CD4-positive, alpha-beta memory T cell (primary cell): ENCODE results near the gene COBL. TPM values are rescaled to one million over a fixed set of nuclear protein-coding genes. Genes with fewer than 3 reads are reported as not detected.

ENCODE experiments used
- CTCF ChIA-PET: fragments of 350-600 bp; sonication (Branson Sonifier 250); formaldehyde crosslinking; loops from one replicate; lab custom pipeline; 2021; ENCODE audit warnings: inconsistent platforms; ENCODE audit not compliant: partially characterized antibody; lab: Charles Lee
- POLR2A ChIA-PET: fragments of 350-600 bp; sonication (Branson Sonifier 250); formaldehyde crosslinking; loops from one replicate; lab custom pipeline; 2021; ENCODE audit not compliant: partially characterized antibody; lab: Charles Lee
- DNase-seq, 5 donors: peaks; one replicate each; pipeline versions ENCODE4 v3.0.0 to v3.0.0-alpha.2; 2020 to 2022; ENCODE audit warnings: mixed read lengths in 1 of 5
- H3K27ac ChIP-seq: one replicate; pipeline ENCODE4 v1.7.0; 2013; ENCODE audit warnings: low read depth, low read length
- H3K27me3 ChIP-seq: 2 replicates; pipeline ENCODE4 v1.7.0; 2013; ENCODE audit warnings: mild to moderate bottlenecking, low read length, moderate library complexity; ENCODE audit not compliant: insufficient read depth
- H3K36me3 ChIP-seq: 2 replicates; pipeline ENCODE4 v1.7.0; 2013; ENCODE audit warnings: mild to moderate bottlenecking, low read length, moderate library complexity; ENCODE audit not compliant: insufficient read depth
- H3K4me1 ChIP-seq: 2 replicates; pipeline ENCODE4 v1.7.0; 2013; ENCODE audit warnings: mild to moderate bottlenecking, low read length, moderate library complexity; ENCODE audit not compliant: insufficient read depth
- H3K4me3 ChIP-seq, 2 donors: one replicate each; pipeline ENCODE4 v1.7.0; 2013; ENCODE audit warnings: low read length in 2 of 2, mild to moderate bottlenecking in 1 of 2
- H3K9me3 ChIP-seq, 2 donors: one replicate each; pipeline ENCODE4 v1.7.0; 2013; ENCODE audit warnings: low read length in 2 of 2, control low read depth in 1 of 2; ENCODE audit not compliant: control insufficient read depth in 1 of 2
- H3K27ac Mint-ChIP-seq, 7 donors: one replicate each; pipeline ENCODE4 v1.8.0; 2020 to 2021; ENCODE audit warnings: mixed read lengths in 7 of 7, mild to moderate bottlenecking in 6 of 7, inconsistent platforms in 3 of 7, moderate library complexity in 3 of 7
- H3K27me3 Mint-ChIP-seq, 2 donors: one replicate each; pipeline ENCODE4 v1.8.0; 2020 to 2021; ENCODE audit warnings: mixed read lengths in 2 of 2
- H3K36me3 Mint-ChIP-seq, 2 donors: one replicate each; pipeline ENCODE4 v1.8.0; 2020 to 2021; ENCODE audit warnings: mixed read lengths in 2 of 2, inconsistent platforms in 1 of 2, mild to moderate bottlenecking in 1 of 2
- H3K4me1 Mint-ChIP-seq, 4 donors: one replicate each; pipeline ENCODE4 v1.8.0; 2020 to 2021; ENCODE audit warnings: mixed read lengths in 4 of 4, mild to moderate bottlenecking in 1 of 4
- H3K4me3 Mint-ChIP-seq, 8 donors: one replicate each; pipeline ENCODE4 v1.8.0; 2020 to 2021; ENCODE audit warnings: mixed read lengths in 8 of 8, mild to moderate bottlenecking in 7 of 8, moderate library complexity in 6 of 8, inconsistent platforms in 3 of 8
- H3K9me3 Mint-ChIP-seq, 8 donors: one replicate each; pipeline ENCODE4 v1.8.0; 2020 to 2021; ENCODE audit warnings: mixed read lengths in 8 of 8, mild to moderate bottlenecking in 5 of 8, inconsistent platforms in 3 of 8, moderate library complexity in 1 of 8
- intact Hi-C: fragments of 100-400 bp; cut with micrococcal nuclease; formaldehyde crosslinking; loops from one replicate; pipeline ENCODE4 v1.15.1; 2023
- polyA plus RNA-seq, 2 donors: library from polyadenylated mRNA; unstranded; fragments of 300-500 nt; fragmentation: Illumina TruSeq; gene quantifications; one replicate each; pipeline ENCODE4 v1.2.3, GENCODE V29; 2021
- total RNA-seq, 2 experiments: library from RNA; stranded (reverse); gene quantifications; one replicate each; pipeline ENCODE4 v1.2.3, GENCODE V29; 2021

The COBL gene
- total and polyA plus RNA-seq, 4 experiments from 2014 or later = not detected

- Mint-ChIP-seq H3K27me3 (peaks cover 0 to 1% of the 10 kb centered on the region in 2 donors), H3K9me3 (no peaks in the 10 kb centered on the region), H3K36me3 (no peaks in the 10 kb centered on the region), H3K4me3 (no peak overlapping the region), H3K4me1 (no peaks in the 10 kb centered on the region), H3K27ac (no peak overlapping the region)
- H3K27ac ChIP-seq = no peak overlapping the region
- DNase-seq = no peak
- intact Hi-C loops = no loop called here
- H3K9me3 ChIP-seq = no peaks in the 10 kb centered on the region
- no peaks in the 10 kb centered on the region for H3K4me1 ChIP-seq
- no peak overlapping the region for H3K4me3 ChIP-seq
- ChIA-PET CTCF (no interaction called here), POLR2A (interaction anchor here (0.5 kb wide), 1 partner anchor 80 kb away, joined by 3 read pairs; no protein-coding TSS in a partner anchor)
- no peaks in the 10 kb centered on the region for H3K36me3 ChIP-seq
- H3K27me3 ChIP-seq = no peaks in the 10 kb centered on the region
These were observed 290.3 kb downstream of the COBL start for GRCh38 chr7:51026341-51026740.

GRCh38 chr7:51025668-51026067, 290.9 kb downstream of the COBL start:
- no peaks in the 10 kb centered on the region for H3K9me3 ChIP-seq
- DNase-seq = no peak
- H3K27ac ChIP-seq = no peak overlapping the region
- intact Hi-C loops = no loop called here
- no peaks in the 10 kb centered on the region for H3K27me3 ChIP-seq
- Mint-ChIP-seq H3K36me3 (no peaks in the 10 kb centered on the region), H3K4me3 (no peak overlapping the region), H3K27me3 (peaks cover 0 to 1% of the 10 kb centered on the region in 2 donors), H3K9me3 (no peaks in the 10 kb centered on the region), H3K27ac (no peak overlapping the region), H3K4me1 (no peaks in the 10 kb centered on the region)
- CTCF ChIA-PET = no interaction called here
- H3K4me3 ChIP-seq = no peak overlapping the region
- POLR2A ChIA-PET = interaction anchor here (0.5 kb wide), 1 partner anchor 81 kb away, joined by 3 read pairs; no protein-coding TSS in a partner anchor
- no peaks in the 10 kb centered on the region for H3K4me1 ChIP-seq
- H3K36me3 ChIP-seq = no peaks in the 10 kb centered on the region

GRCh38 chr7:51024867-51025266, 291.7 kb downstream of the COBL start:
- no peaks in the 10 kb centered on the region for H3K27me3 ChIP-seq
- Mint-ChIP-seq H3K4me3 (no peak overlapping the region), H3K9me3 (no peaks in the 10 kb centered on the region), H3K27ac (no peak overlapping the region), H3K36me3 (no peaks in the 10 kb centered on the region), H3K27me3 (peaks cover 0 to 1% of the 10 kb centered on the region in 2 donors), H3K4me1 (no peaks in the 10 kb centered on the region)
- ChIA-PET POLR2A (no interaction called here), CTCF (no interaction called here)
- H3K4me1 ChIP-seq = no peaks in the 10 kb centered on the region
- intact Hi-C loops = no loop called here
- no peak overlapping the region for H3K4me3 ChIP-seq
- peak in 1 of 5 donors; percentile 28 for DNase-seq
- no peaks in the 10 kb centered on the region for H3K9me3 ChIP-seq
- H3K36me3 ChIP-seq = no peaks in the 10 kb centered on the region
- no peak overlapping the region for H3K27ac ChIP-seq

GRCh38 chr7:51023547-51023946, 293.1 kb downstream of the COBL start:
- Histone ChIP-seq H3K4me3 (no peak overlapping the region), H3K36me3 (no peaks in the 10 kb centered on the region), H3K27me3 (no peaks in the 10 kb centered on the region), H3K27ac (no peak overlapping the region), H3K4me1 (no peaks in the 10 kb centered on the region), H3K9me3 (no peaks in the 10 kb centered on the region)
- H3K4me3 Mint-ChIP-seq = no peak overlapping the region
- no peaks in the 10 kb centered on the region for H3K4me1 Mint-ChIP-seq
- POLR2A ChIA-PET = no interaction called here
- H3K36me3 Mint-ChIP-seq = no peaks in the 10 kb centered on the region
- H3K9me3 Mint-ChIP-seq = no peaks in the 10 kb centered on the region
- H3K27ac Mint-ChIP-seq = no peak overlapping the region
- DNase-seq = peak in 1 of 5 donors; percentile 16
- peaks cover 0 to 1% of the 10 kb centered on the region in 2 donors for H3K27me3 Mint-ChIP-seq
- CTCF ChIA-PET = no interaction called here
- intact Hi-C loops = no loop called here

GRCh38 chr7:51022821-51023220, 293.8 kb downstream of the COBL start:
- ChIA-PET CTCF (no interaction called here), POLR2A (no interaction called here)
- Histone ChIP-seq H3K27me3 (no peaks in the 10 kb centered on the region), H3K27ac (no peak overlapping the region), H3K36me3 (no peaks in the 10 kb centered on the region), H3K4me1 (no peaks in the 10 kb centered on the region), H3K9me3 (no peaks in the 10 kb centered on the region), H3K4me3 (no peak overlapping the region)
- Mint-ChIP-seq H3K9me3 (peaks cover 0 to 4% (median 0%) of the 10 kb centered on the region in 8 donors), H3K27ac (no peak overlapping the region), H3K4me3 (no peak overlapping the region), H3K27me3 (peaks cover 0 to 1% of the 10 kb centered on the region in 2 donors), H3K4me1 (peaks cover 0 to 7% (median 2%) of the 10 kb centered on the region in 4 donors), H3K36me3 (no peaks in the 10 kb centered on the region)
- no peak for DNase-seq
- intact Hi-C loops = no loop called here

- ChIA-PET POLR2A (no interaction called here), CTCF (no interaction called here)
- Mint-ChIP-seq H3K9me3 (peaks cover 0 to 4% (median 0%) of the 10 kb centered on the region in 8 donors), H3K4me3 (no peak overlapping the region), H3K4me1 (peaks cover 0 to 8% (median 3%) of the 10 kb centered on the region in 4 donors), H3K36me3 (no peaks in the 10 kb centered on the region), H3K27me3 (peaks cover 0 to 1% of the 10 kb centered on the region in 2 donors), H3K27ac (no peak overlapping the region)
- Histone ChIP-seq H3K4me3 (no peak overlapping the region), H3K9me3 (no peaks in the 10 kb centered on the region), H3K4me1 (no peaks in the 10 kb centered on the region), H3K27ac (no peak overlapping the region), H3K36me3 (no peaks in the 10 kb centered on the region), H3K27me3 (no peaks in the 10 kb centered on the region)
- intact Hi-C loops = no loop called here
- no peak for DNase-seq
These were observed 294.6 kb downstream of the COBL start for GRCh38 chr7:51021906-51022570.

GRCh38 chr7:51020944-51021343, 295.7 kb downstream of the COBL start:
- Mint-ChIP-seq H3K4me1 (peaks cover 0 to 8% (median 3%) of the 10 kb centered on the region in 4 donors), H3K4me3 (no peak overlapping the region), H3K36me3 (no peaks in the 10 kb centered on the region), H3K27ac (no peak overlapping the region), H3K9me3 (peaks cover 0 to 4% (median 0%) of the 10 kb centered on the region in 8 donors), H3K27me3 (no peaks in the 10 kb centered on the region)
- CTCF ChIA-PET = no interaction called here
- H3K9me3 ChIP-seq = no peaks in the 10 kb centered on the region
- H3K36me3 ChIP-seq = no peaks in the 10 kb centered on the region
- POLR2A ChIA-PET = no interaction called here
- no peak overlapping the region for H3K4me3 ChIP-seq
- no peak for DNase-seq
- H3K27me3 ChIP-seq = no peaks in the 10 kb centered on the region
- intact Hi-C loops = no loop called here
- H3K4me1 ChIP-seq = no peaks in the 10 kb centered on the region
- H3K27ac ChIP-seq = no peak overlapping the region
